AG09309 (cell line): ENCODE data around the gene ACYP2.

Experiments used
- DNase-seq: peaks from one replicate; pipeline ENCODE4 v3.0.0-alpha.2; 2010; ENCODE audit warnings: low read depth
- H3K4me3 ChIP-seq: 2 replicates; pipeline ENCODE4 v1.5.1; 2011; ENCODE audit warnings: mild to moderate bottlenecking, low read depth, low read length, moderate library complexity; ENCODE audit not compliant: control insufficient read depth
- CTCF ChIP-seq: IDR thresholded peaks from 2 replicates; pipeline ENCODE4 v1.5.1; 2011; ENCODE audit warnings: mild to moderate bottlenecking, low read depth, low read length, inconsistent platforms; ENCODE audit not compliant: insufficient read depth, control insufficient read depth; ENCODE audit errors: missing control alignments

The ACYP2 gene

DNA sequence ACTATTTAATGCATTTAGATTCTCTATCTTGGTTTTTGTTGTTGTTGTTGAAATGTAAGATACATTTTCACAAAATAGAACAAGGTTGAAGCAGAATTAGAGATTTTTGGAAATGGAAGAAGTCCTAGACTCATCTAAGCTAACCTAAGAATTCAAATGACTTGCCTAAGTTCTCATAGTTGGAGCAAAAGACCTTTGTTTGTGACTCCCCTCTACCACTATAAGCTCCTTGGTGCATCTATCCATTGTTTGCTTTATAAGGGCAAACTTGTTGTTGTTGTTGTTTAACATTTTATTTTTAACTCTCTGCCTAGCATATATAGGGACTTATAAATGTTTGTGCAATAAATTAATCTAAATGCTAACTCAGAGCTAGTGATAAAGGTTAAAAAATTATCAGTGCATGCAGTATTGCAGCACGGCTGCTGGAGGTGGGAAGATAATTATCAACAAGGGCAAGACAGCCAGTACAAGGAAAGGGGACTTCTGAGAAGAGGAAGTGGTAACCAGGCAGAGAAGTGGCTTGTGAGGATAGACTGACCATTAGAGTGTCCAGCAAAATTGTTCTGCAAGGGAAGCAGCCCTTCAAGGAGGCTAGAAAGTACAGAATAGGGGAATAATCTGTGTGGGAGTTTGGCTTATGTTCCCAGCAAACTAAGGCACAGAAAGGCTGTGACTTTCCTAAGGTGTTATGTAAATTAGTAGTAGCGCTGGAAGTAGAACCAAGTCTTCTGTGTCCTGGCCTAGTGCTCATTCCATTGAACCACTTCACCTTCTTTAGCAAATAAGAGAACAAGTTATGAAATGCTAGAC, 38.1 kb upstream of the ACYP2 start:
- TF ChIP-seq CTCF: no peak
- no peak overlapping the region for H3K4me3 ChIP-seq
- no peak for DNase-seq

- H3K4me3 ChIP-seq: no peak overlapping the region
- no peak for TF ChIP-seq CTCF
- no peak for DNase-seq
Observed at GRCh38 chr2:54079331-54079730, 36.1 kb upstream of the ACYP2 start.

DNA sequence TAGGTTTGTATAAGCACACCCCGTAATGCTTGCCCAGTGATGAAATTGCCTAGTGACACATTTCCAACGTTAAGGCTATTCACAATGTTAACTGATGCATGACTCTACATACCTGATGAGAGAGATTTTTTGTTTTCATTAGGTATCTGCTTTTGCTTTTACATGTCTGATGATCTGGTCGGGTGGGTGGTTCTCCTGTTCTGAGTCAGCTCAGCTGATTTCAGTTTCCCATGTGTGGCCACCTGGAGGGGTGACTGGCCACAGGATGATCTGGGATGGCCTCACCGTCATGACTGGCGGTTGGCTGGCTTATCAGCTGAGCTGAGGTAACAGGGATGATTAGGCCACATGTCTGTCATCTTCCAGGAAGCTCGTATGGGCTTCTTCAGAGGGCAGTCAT, 33.8 kb upstream of the ACYP2 start:
- no peak for TF ChIP-seq CTCF

DNA sequence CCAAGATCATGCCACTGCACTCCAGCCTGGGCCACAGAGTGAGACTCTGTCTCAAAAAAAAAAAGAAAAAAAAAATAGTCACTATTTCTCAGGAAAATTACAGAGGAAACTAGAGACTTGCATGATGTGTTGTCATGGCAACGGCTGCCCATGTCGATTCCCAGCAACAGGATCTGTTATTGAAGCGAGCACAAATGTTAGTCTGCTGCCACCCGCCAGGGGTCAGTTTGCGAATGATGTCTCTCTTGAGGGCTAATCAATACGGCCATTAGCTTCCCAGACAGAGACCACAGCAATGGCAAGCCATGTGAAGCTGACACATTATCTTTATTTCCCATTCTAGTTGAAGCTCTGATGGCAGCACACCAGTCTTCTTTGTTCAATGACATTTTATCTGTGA, 32.4 kb upstream of the ACYP2 start:
- no peak for DNase-seq

More for the DNA sequence above, 33.8 kb upstream of the ACYP2 start:
- H3K4me3 ChIP-seq: no peak overlapping the region
- DNase-seq: no peak

GRCh38 chr2:54083445-54083844, 32.0 kb upstream of the ACYP2 start:
- TF ChIP-seq CTCF: no peak
- no peak for DNase-seq
- no peak overlapping the region for H3K4me3 ChIP-seq

More for the DNA sequence above, 32.4 kb upstream of the ACYP2 start:
- no peak overlapping the region for H3K4me3 ChIP-seq
- no peak for TF ChIP-seq CTCF

DNA sequence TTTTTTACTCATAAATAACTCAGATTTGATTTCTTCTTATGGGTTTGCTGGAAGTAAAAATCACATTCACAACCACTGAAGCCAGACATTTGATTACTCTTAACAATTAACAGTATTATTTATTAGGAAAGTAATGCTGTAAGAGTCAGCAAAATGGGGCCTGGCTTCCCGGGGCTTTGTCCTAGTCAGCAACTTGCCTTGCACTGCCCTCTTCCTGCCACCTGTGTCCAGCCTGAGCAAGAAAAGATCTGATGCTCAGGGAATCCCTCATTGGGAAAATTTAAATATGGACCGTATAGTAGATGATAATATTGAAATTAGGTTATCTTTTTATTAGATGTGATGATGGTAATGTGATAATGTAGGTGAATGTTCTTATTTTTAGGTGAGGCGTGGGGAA, 30.8 kb upstream of the ACYP2 start:
- peak; percentile 59 for TF ChIP-seq CTCF
- no peak overlapping the region for H3K4me3 ChIP-seq
- DNase-seq: no peak
